Activated T-cell treated with anti-CD3 and anti-CD28 coated beads for 24 hours (primary cell): ENCODE results near the gene KLF16.

ENCODE experiments used
- DNase-seq: peaks from one replicate; pipeline ENCODE4 v3.0.0-alpha.2; 2020; ENCODE audit warnings: low read depth

Gene KLF16

DNA sequence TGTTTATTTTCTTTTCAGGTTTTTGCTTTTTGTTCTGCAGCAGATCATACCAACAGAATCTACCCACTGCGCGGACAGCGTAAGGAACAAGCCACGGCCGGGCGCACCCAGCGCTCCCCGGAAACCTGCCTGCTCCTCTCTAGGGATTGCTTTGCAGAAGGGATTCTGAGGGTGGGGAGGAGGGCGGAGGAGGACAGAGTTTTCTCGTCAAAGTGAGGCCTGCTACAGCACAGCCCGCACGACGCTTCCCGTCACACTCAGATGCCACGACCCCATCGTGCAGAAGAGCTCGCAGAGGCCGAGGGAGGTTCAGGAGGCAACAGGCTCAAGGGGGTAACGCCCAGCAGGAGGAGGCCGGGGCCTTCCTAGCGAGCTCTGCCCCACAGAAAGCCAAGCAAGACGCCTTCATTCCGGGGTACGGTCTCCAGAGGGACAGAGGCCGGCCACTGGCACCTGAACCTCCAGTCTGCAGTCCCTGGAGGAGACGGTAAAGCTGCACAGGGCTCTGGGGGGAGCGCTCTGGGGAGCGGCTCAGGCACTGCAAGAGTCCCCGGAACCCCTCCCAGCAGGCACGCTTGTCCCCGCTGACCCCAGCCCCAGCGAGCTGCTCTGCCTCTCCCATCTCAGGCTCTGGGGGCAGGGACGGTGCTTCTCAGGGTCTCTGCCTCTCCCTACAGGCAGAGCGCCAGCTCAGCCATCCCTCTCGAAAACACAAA lies 22.0 kb downstream of the KLF16 start:
- DNase-seq = no peak

DNA sequence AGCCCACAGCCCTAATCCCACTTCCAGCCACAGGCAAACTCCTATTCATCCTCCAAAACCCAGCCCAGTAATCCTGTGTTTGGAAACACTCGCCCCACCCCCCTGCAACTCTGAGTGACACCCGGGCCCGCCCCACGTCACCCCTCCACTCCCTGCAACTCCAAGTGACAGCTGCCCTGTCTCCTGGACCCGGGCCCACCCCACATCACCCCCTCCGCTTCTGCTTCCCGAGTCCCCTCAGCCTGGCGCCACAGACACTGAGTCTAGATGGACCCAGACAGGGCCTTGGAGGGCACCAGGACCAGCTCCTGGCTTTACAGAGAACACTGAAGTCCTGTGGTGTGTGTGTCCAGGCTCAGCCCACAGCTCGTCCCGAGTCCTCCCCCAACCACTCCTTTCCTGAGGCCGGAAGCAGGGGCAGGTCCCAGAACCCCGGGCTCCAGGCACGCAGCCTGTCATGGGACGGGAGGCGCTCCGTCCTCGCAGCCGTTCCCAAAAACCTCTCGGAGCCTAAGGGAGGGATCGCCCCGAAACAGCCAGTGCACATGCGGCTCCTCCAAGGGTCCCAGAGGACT lies 22.8 kb downstream of the KLF16 start:
- no peak for DNase-seq

DNA sequence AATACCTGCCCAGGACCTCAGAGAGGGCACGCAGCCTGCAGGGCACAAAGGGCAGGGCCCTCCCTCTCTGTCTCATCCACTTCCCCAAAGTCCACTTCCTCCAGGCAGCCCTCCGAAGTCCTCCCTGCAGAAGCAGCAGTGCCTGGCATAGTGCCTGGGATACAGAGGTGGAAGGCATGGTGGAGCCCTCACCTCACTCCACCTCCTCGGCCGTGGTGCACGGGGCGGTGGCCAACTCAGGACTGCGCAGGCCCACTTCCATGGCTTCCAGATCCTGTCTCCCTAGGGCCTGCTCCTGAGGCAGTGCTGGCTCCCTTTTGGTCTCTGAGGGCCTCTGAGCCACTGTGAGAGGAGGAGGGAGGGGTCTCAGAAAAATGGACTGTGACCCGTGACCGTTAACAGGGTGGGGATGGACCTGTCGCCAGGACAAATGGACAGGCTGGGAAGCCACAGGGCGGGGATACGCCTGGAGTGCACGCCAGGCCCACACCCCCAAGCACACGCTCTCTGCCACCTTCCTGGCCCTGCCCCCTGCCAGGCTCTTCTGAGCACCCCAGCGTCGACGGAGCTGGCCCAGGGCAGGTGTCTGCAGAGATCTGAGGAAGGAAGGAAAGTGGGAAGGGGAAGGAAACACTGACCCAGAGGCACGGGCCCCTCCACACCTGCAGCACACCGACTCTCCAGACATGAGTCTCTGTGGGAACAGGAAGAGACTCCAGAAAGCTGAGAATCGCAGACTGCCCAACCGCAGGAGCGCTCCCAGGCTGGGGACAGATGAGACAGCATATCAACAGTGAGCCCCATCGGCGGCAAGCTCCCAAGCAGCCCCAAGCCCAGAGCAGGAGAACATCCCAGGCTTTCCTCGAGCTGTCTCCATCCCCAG lies 23.5 kb downstream of the KLF16 start:
- DNase-seq = no peak

DNA sequence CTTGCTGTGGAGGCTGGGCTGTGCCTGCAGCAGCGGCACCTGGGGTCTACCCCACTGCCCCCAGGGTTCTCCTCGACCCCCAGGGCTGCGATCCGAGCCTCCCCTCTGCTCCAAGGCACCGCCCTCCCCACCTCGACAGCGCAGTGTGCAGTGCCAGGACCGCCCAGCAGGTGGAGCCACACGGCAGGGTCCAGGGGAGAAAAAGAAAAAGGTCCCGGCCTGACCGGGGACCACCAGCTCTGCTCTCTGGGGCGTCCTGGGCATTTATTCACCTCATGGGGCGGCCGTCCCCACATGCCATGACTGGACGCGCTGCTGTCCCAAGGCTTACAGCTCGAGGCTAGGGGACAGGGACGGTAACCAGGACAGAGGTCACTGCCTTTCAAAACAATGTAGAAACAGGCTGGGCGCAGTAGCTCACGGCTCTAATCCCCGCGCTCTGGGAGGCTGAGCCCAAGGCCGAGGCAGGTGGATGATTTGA lies 25.7 kb downstream of the KLF16 start:
- no peak for DNase-seq

DNA sequence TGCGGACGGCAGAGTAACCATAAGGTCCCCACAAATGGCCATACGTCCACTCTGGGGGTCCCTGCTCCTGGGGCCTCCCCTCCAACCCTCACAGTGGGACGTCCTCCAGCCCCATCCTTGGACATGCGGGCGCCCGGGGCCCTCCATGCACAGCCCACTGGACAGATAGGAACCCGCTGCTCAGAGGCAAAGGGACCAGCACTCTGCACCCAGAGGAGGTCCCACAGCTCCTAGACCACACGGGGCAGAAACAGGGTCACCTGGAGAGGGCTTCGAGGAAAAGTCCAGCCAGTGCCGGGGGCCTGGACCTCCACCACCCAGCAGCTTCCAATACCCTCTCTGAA lies 26.2 kb downstream of the KLF16 start:
- no peak for DNase-seq

DNA sequence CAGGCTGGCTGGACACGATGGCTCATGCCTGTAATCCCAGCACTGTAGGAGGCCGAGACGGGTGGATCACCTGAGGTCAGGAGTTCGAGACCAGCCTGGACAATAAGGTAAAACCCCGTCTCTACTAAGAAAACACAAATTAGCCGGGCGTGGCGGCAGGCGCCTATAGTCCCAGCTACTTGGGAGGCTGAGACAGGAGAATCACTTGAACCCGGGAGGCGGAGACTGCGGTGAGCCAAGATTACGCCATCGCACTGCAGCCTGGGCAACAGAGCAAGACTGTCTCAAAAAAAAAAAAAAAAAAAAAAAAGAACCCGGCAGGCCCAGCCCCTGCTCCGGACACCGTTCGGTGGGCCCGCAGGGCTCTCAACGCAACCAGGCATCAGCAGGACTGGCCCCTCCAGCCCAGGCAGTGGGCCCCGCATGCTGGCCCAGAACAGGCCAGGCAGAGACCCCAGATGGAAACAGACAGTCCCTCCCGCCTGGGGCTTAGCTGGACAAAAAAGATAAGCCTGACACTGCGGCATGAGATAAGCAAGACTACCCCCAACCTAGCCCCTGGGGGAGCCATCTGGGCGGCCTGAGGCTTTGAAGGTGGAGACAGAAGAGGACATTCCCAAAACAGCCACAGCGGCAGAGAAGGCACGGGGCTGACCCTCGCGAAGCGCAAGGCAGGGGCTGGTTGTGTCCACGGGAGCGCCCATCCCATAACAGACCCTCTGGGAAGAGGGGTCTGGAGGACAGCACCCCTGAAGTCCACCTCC lies 26.7 kb downstream of the KLF16 start:
- DNase-seq = no peak

DNA sequence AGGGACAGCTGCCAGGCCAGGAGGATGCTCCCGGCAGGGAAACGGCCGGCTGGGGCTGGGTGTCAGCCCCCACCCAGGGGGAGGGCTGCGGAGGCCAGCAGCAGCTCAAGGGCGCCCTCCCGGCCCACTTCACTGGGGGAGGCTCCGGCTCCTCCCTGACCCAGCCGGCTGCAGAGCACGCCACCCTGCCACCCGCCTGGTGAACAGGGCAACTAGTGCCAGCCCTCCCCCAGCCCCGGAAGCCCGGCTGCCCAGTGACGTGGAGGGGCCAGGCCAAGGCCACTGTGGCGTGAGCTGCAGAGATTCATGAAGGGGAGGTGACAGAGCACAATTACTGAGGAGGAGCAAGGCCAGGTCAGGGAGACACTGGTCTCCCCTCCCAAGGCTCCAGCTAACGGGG lies 29.8 kb downstream of the KLF16 start:
- no peak for DNase-seq

DNA sequence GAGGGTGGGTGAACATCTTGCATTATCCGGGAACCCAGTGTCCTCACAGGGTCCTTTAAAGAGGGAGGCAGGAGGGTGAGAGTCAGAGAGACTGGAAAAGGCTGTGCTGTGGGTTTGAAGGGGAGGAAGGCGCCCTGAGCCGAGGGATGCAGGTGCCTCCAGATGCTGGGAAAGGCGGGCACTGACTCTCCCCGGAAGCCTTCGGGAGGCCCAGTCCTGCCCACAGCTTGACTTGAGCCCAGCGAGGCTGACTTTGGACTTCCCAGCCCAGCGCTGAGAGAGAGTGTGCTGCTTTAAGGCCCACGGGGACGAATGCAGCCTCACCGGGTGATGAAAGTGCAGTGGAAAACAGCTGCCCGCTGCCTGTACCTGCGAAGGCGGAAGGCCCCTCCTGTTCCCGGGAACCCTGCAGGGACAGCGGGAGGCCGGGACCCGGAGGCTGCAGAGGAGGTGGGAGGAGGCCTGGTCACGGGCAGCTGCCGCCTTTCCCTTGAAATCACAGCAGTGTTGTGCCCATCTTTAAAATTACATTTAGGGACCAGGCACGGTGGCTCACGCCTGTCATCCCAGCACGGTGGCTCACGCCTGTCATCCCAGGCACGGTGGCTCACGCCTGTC lies 31.2 kb downstream of the KLF16 start:
- no peak for DNase-seq

DNA sequence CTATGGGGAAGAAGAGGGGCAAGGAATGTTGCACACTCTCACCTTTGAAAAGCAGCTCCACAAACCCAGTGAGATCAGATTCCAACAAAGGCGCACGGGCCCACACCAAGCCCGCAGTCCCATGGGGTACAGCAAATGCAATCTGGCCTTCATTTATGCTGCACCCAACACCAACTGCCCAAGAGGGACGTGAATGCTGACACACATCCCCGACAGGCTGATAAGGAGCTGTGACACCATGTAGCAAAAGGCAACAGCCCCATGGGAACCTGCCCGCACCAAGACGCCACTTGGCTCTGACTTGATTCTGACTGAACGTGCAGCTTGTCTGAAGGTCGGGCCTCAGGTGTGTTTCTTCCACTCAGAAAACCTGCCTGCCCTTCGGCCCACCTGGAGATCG lies 32.4 kb downstream of the KLF16 start:
- DNase-seq = no peak

DNA sequence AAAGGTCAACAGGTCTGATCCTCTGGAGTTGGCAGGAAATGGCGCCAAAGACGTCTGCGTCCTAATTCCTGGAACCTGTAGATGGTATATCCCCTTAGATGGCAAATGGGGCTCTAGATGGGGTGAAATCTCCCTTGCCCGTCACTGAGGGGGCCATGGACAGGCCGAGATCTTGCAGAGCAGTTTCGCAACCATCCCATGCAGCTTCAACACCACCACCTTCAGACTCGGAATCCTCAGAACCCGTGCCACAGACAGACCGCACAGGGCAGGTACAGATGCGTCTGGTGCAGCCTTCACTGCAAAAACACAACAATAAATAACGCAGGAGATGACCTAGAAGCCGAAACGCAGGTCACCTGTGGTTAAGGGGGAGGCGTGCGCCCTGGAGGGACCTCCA lies 32.8 kb downstream of the KLF16 start:
- DNase-seq = no peak

DNA sequence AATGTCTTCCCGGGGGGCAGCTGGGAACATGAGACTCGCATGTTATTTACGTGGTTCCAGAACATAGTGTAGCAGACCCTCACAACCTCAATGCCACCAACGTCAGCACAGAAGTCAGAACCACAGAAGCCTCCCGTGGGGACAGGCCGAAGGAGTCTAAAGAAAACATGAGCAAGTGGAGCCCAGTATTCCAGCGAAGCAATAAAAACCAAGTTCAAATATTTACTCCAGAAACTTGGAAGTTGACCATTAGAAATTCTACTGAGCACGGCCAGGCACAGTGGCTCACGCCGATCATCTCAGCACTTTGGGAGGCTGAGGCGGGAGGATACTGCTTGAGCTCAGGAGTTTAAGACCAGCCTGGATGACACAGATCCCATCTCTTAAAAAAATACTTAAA lies 33.4 kb downstream of the KLF16 start:
- no peak for DNase-seq

DNA sequence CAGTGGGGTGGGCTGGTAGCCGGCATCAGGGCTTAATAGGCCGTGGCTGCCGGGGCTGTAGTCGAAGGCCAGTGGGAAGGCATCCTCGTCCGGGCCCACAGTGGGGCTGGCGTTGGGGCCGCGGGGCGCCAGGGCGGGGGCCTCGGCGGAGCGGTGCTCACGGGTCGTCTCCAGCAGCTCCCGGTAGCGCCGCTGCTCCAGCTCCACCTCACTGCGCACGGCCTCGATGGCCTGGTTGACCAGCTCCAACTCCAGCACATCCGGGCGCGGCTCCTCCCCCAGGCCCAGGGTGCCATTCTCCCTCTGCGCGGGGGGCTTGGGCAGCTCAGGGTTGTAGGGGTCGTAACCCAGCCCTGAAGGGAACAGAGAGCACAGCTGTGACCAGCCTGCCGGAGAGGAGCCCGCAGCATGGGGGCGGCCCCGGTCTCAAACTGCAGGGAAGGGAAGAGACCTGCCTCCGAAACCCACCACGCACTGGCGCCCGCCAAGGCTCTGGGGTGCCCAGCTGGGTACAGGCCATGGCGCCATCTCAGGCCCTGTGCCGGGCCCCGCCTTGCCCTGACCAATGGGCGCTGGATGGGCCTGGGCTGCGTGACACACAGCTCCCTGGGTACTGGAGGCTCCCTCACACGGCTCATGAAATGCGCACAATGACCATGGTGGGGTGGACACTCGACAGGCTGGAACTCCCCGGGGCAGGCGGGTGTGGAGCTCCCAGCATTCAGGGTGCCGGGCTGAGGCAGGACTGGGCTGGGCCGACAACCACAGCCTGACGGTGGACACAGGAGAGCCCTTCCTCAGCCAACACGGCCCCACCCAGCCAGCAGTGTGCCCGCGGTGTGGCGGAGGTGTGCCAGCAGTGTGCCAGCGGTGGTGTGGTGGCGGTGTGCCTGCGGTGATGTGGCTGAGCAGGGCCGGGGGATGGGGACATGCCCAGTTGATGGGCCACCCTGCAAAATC lies 34.8 kb downstream of the KLF16 start:
- no peak for DNase-seq

DNA sequence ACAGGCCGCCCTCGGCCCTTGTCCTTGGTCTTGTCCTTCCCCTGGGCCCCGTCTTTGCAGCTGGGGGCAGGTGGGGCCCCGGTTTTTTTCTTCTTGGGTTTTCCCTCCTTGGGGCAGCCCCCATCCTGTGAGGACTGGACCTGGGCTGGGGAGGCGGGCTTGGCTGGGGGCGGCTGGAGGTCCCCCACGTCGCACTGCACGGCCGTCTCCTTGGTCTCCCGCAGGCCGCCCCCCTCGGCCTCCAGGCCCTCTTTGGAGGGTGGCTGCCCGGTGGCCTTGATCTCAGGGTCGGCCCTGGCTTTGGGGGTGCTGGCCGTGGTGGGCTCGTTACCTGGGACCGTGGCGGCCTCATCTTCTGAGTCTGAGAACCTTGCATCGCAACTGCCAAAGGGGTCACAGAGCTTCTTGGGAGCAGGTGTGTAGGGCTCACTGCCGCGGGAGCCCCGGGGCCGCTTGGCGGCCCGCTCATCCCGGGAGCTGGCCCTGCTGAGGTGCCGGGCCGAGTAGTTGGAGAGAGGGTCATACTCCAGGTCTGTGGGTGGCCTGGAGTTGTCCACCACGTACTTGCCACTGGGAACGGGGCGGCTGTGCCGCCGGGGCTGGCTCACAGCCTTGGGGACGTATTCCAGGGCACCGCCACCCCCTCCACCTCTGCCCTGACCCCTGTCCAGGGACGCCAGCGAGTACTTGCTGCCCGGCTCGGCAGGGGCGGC lies 35.7 kb downstream of the KLF16 start:
- DNase-seq = no peak

DNA sequence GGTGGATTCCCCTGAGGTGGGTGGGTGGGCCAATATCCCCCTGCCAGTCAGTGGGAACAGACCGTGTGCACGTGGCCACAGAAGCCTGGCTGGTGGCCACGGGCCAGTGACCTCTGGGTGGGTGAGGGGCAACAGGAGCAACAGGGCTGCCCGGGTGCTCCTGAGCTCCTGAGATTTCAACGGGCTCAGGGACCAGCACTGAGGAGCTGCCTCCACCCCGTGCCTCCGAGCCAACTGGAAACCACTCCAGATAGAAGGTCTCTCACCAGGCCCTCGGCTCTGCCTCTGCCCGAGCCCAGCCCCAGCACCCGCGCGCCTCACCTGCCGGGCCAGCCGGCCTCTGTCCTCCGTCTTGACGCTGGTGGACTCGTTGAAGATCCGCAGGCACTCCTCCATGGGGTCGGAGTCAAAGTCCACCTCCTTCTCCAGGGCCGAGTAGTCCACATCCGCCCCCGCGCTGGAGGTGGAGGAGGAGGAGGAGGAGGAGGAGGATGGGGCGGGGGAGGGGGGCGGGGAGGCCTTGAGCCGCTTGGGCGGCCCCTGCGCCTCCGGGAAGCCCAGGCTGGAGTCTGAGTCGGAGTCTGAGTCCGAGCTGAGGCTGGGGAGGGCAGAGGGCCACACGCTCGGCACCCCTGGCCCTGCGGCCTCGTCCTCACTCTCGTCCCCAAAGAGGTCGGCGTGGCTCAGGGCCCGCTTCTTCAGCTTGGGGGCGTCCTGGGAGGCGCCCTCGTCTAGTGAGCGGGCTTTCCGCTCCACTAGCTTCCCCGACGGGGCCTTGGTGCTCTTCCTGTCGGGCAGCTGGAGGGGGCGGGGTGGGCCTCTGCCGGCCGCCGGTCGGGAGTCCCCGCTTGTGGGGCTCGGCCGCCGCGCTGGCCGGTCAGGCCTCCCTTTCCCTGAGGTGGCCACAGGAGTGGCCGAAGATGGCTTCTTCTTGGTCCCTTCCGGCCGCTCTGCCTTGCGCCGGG lies 36.5 kb downstream of the KLF16 start:
- DNase-seq = no peak

DNA sequence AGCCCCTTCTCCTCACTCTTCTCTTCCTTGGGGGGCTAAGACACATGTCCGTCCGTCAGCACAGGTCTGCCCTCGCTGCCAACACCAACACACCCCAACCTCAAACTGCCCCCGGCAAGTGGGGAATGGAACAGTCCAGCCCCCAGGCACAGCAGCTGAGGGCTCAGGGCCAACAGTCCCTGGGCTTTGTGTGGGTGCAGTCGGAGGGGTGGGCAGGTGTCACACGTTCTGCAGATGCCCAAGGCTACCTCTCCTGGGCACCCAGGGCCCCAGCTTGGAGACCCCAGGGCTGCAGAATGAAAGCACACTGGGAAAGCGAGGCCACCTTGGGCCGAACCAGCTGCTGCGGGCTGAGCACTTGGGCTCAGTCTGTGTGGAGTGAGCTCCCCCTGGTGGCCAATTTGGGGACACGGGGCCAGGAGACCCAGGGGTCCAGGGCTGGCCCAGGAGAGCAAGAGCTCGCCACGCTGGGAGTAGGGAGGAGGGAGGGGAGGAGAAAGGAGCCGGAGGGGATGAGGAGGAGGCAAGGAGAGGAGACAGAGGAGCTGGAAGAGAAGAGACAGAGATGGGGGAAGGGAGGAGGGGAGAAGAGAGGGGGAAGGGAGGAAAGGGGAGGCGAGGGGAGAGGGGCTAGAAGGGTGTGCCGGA lies 37.3 kb downstream of the KLF16 start:
- DNase-seq = peak; percentile 59

DNA sequence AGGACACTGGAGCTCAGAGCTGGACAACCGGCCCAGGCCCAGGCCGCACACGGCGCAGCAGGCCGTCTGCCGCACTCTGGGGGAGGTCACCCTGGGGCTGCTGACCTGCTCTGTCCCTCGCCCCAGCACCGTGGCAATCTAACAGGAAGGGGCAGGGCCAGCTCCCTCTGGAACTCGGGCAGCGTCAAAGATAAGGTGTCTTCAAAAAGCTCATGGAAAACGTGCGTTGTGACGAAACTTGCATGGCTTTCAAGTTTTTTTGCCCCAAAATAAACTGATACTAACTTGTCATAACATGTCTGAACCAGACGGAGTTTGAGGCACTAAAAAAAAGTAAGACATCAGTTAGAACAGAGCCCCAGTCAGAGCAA lies 39.1 kb downstream of the KLF16 start:
- no peak for DNase-seq

DNA sequence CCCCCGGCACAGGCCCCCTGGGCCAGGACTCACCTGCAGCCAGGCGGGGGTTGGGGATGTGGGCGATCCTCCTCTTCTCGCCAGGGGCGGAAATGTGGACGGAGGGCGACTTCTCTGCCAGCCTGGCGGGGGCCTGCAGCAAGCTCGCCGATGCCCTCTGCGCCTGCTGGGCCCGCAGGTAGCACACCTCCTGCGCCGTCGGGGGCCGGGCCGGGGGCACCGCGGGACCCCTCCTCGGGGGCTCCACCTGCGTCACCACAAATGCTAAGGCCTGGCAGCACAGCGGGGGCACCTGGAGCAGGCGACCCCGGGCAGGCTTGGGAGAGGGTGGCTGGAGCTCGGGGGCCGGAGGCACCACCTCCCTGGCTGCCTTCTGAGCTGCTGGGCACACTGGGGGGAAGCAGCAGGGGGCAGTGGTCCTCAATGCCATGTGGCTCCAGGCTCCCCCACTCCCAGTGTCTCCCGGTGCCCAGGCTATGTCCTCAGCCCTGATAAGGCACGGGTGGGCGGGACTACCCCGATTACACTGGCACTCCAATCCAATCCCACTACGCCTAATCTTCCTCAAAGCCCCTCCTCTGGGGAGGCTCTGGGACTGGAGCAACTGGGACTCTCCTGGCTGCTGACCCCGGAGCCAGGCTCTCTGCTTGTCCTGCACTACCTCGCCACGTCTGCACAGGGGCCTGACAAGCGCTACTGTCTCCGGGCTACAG lies 39.7 kb downstream of the KLF16 start:
- no peak for DNase-seq

DNA sequence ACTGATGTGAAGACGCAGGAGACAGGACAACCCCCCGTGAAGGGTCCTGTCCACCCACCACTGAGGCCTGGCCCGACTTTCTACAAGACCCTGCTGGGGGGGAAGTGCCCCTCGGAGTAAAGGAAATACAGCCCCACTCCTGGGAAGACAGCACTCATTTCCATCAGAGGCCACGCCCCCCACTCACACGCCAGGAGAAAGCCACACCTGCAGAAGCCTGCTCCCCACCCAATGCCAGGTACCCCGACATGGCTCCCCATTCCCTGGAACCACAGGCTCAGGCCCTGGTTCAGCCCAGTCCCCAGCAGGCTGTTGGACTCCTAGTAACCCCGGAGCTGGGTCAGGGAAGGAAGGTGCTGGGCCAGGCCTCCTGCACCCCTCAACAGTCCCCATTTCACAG lies 40.4 kb downstream of the KLF16 start:
- DNase-seq = no peak
